ENCODE measurements around the gene TRIM17. TPM values are rescaled to one million over a fixed set of nuclear protein-coding genes. Genes with fewer than 3 reads are reported as not detected.

Gene TRIM17
- total RNA-seq, 1 experiment from 2014 or later = not detected

- BruUV-seq (replicated peaks) = TSS peak; percentile 65
- Histone ChIP-seq H3K4me3 (ENCODE audit: low read length) (peak overlapping the region; percentile 68), H3K9me2 (replicated peaks; ENCODE audit: low read length) (no peaks in the 10 kb centered on the region), H3K27me3 (ENCODE audit: low read length) (no peaks in the 10 kb centered on the region), H3K9me3 (ENCODE audit: low read length) (no peaks in the 10 kb centered on the region), H3K36me3 (ENCODE audit: low read depth, low read length) (no peaks in the 10 kb centered on the region), H4K20me1 (ENCODE audit: low read length) (no peaks in the 10 kb centered on the region), H3K79me2 (ENCODE audit: low read length) (no peaks in the 10 kb centered on the region), H3K27ac (ENCODE audit: low read length) (no peak overlapping the region), H2AFZ (ENCODE audit: low read length) (peak overlapping the region; percentile 90), H3K4me1 (ENCODE audit: insufficient read depth, low read length) (peaks cover 19% of the 10 kb centered on the region), H3K9ac (ENCODE audit: low read length) (peak overlapping the region; percentile 66), H3F3A (ENCODE audit: low read length, unreplicated experiment) (no peaks in the 10 kb centered on the region), H3K4me2 (ENCODE audit: low read length) (peak overlapping the region; percentile 88)
- TF ChIP-seq EZH2 (IDR thresholded peaks at IDR 0.05; ENCODE audit: low read length, unreplicated experiment) (no peak), EZH2phosphoT487 (IDR thresholded peaks at IDR 0.05; ENCODE audit: borderline replicate concordance, low read length) (no peak), CTCF (conservative IDR thresholded peaks at IDR 0.05; ENCODE audit: low read depth, low read length) (no peak)
- ATAC-seq = no peak
- intact Hi-C loops (cut with micrococcal nuclease) = loop anchor here (2.0 kb wide), 1 partner anchor 78 kb away; a partner anchor contains a TSS
- no peak for DNase-seq
- ChIA-PET CTCF (no interaction called here), POLR2A (ENCODE audit: unreplicated experiment) (no interaction called here)
Observed at GRCh38 chr1:228378873-228379460, 37.7 kb downstream of the TRIM17 start.

- no peaks in the 10 kb centered on the region for H3K27me3 ChIP-seq (ENCODE audit: low read length)
- H3K27ac ChIP-seq (ENCODE audit: low read length) = no peak overlapping the region
- H2AFZ ChIP-seq (ENCODE audit: low read length) = peak overlapping the region; percentile 90
- H3K9me3 ChIP-seq (ENCODE audit: low read length) = no peaks in the 10 kb centered on the region
- peak overlapping the region; percentile 88 for H3K4me2 ChIP-seq (ENCODE audit: low read length)
- intact Hi-C loops (cut with micrococcal nuclease) = loop anchor here (2.0 kb wide), 1 partner anchor 79 kb away; a partner anchor contains a TSS
- TF ChIP-seq CTCF (conservative IDR thresholded peaks at IDR 0.05; ENCODE audit: low read depth, low read length) = peak; percentile 76
- TF ChIP-seq EZH2 (IDR thresholded peaks at IDR 0.05; ENCODE audit: low read length, unreplicated experiment) = no peak
- TF ChIP-seq EZH2phosphoT487 (IDR thresholded peaks at IDR 0.05; ENCODE audit: borderline replicate concordance, low read length) = no peak
- ATAC-seq = peak; percentile 76
- no peaks in the 10 kb centered on the region for H4K20me1 ChIP-seq (ENCODE audit: low read length)
- peak overlapping the region; percentile 68 for H3K4me3 ChIP-seq (ENCODE audit: low read length)
- peak overlapping the region; percentile 66 for H3K9ac ChIP-seq (ENCODE audit: low read length)
- no peaks in the 10 kb centered on the region for H3K79me2 ChIP-seq (ENCODE audit: low read length)
- ChIA-PET CTCF (interaction anchor here (0.5 kb wide), 1 partner anchor 80 kb away, joined by 7 read pairs; no protein-coding TSS in a partner anchor), POLR2A (ENCODE audit: unreplicated experiment) (no interaction called here)
- DNase-seq = peak; percentile 62
- no peaks in the 10 kb centered on the region for H3K9me2 ChIP-seq (replicated peaks; ENCODE audit: low read length)
- no peaks in the 10 kb centered on the region for H3K36me3 ChIP-seq (ENCODE audit: low read depth, low read length)
- H3F3A ChIP-seq (ENCODE audit: low read length, unreplicated experiment) = no peaks in the 10 kb centered on the region
- BruUV-seq (replicated peaks) = no TSS peak
- peaks cover 19% of the 10 kb centered on the region for H3K4me1 ChIP-seq (ENCODE audit: insufficient read depth, low read length)
Observed at GRCh38 chr1:228378090-228378872, 38.4 kb downstream of the TRIM17 start.

Measured in PC-3 (cell line).